ENCODE data around the gene KRT40.

DNA sequence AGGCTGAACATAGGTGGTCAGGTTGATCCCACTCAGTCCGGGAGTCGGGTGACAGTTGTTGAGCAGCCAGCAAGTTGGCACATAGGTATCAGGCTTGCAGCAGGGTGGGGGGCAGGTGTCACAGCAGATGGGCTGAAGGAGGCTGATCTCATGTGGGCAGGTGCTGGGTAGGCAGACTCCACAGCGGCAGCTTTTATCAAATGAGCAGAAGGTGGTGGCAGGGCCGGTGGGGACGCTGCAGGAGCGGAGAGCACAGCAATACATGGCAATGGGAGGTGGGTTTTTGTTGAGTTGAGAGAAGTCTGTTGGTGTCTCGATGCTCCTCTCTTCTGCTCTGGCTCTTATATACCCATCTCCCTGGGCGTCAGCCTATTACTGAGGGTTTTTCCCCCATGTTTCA is 24.7 kb upstream of the KRT40 start, which contains the start of gene KRTAP3-1:
- TF ChIP-seq, protein P1, sequence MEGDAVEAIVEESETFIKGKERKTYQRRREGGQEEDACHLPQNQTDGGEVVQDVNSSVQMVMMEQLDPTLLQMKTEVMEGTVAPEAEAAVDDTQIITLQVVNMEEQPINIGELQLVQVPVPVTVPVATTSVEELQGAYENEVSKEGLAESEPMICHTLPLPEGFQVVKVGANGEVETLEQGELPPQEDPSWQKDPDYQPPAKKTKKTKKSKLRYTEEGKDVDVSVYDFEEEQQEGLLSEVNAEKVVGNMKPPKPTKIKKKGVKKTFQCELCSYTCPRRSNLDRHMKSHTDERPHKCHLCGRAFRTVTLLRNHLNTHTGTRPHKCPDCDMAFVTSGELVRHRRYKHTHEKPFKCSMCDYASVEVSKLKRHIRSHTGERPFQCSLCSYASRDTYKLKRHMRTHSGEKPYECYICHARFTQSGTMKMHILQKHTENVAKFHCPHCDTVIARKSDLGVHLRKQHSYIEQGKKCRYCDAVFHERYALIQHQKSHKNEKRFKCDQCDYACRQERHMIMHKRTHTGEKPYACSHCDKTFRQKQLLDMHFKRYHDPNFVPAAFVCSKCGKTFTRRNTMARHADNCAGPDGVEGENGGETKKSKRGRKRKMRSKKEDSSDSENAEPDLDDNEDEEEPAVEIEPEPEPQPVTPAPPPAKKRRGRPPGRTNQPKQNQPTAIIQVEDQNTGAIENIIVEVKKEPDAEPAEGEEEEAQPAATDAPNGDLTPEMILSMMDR (IDR thresholded peaks at IDR 0.05; ENCODE audit: low read depth, low read length): no peak
- TF ChIP-seq POLR2A (IDR thresholded peaks at IDR 0.05; ENCODE audit: extremely low read depth, insufficient read length): no peak

Data from NB4 (cell line).